GM19324 (cell line): ENCODE data around the gene IL17D.
A peak's percentile ranks its signal among the peaks of the same experiment; 100 is the strongest.

ENCODE experiments used
- ATAC-seq: cut with Tn5 transposase; IDR thresholded peaks from one replicate; pipeline ENCODE4 v1.9.1; 2021; ENCODE audit warnings: mild to moderate bottlenecking, moderate library complexity; ENCODE audit not compliant: unreplicated experiment, low FRiP score

IL17D gene

DNA sequence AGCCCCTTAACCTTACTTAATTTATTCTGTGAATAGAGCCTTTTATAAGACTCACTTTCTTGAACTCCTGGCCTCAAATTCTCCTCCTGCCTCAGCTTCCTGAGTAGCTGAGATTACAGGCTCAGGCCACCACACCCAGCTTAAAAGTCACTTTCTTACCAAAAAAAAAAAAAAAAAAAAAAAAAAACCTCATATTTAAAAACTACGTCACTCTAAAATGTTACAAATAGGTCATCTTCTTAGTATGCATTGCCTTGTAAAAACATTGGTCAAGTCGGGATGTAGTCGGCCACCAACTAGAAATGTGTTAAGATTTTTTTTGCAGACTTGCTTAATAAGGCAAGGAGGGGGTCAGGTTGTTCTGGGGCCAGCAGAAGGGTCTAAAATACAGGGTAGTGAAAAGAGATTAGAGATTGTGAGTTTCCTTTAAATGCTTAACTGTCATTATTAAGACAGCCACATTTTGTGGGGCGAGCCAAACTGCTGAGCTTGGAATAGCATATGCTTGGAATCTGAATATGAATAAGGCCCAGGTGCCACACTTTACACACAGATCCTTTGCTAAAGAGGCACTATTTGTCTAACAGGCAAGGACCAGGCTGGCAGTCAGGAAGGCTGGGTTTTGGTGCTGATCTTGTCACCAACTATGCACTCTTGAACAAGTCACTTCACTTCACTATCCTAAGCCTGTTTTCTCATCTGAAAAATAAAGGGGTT lies 16.5 kb upstream of the IL17D start:
- no peak for ATAC-seq

DNA sequence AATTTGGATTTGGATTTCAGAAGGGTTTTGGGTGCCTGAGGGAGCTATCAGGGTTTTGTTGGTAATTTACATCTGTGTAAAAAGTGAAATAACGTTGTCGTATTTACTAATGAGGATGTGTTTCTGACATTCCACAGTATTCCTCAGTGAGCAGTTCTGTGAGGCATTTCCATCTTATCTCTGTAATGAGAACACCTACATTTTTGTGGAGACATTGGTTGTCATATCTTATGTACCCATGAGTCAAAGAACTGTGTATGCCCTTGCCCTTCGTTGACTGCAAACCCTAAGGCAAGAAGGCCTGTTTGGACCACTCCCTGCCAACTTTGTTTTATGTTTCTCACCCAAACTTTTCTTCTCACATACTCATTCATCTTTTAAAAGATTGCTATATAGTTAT lies 14.2 kb upstream of the IL17D start:
- ATAC-seq = no peak

DNA sequence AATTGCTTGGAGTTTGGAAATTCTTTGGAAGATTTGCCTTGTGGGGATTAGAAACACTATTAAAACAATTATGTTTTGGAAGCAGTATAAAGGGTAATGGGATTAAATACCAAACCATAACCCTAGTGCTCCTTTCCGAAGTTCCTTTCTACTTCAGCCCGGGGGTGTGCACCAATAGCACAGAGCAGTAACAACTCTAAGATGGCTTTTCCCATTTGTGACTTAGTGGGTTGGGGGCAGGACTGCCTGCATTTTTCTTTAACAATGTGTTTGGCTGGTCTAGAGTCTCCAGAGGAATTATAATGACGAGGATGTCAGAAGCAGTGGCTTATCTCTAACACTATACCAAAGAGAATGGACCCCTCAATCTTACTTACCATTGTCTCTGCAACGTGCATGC lies 11.9 kb upstream of the IL17D start:
- ATAC-seq = no peak

DNA sequence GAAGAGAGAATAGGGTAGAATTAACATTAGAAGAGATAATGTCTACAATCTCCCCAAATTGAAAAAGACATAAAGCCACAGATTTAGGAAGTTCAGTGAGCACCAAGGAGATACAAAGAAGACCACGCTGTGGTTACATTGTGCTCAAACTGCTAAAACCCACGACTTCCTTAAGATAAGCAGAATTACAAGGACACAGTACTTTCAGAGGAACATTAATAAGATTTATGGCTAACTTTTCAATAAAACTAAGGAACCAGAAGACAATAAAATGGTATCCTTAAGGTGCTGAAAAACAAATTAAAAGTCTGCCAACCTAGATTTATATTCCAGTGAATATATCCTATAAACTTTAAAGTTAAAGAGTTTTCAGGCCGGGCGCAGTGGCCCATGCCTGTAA lies 7.4 kb upstream of the IL17D start:
- no peak for ATAC-seq

DNA sequence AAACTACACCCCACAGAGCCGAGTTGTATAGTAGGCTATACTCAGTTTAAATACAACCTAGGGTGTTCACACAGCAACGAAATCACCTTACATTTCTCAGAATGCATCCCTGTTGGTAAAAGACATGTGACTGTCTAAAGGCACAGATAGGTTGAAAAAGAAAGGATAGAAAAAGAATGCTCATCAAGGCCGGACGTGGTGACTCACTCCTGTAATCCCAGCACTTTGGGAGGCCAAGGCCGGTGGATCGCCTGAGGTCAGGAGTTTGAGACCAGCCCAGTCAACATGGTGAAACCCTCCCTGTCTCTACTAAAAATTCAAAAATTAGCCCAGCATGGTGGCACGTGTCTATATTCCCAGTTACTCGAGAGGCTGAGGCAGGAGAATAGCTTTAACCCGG lies 3.8 kb upstream of the IL17D start:
- no peak for ATAC-seq

DNA sequence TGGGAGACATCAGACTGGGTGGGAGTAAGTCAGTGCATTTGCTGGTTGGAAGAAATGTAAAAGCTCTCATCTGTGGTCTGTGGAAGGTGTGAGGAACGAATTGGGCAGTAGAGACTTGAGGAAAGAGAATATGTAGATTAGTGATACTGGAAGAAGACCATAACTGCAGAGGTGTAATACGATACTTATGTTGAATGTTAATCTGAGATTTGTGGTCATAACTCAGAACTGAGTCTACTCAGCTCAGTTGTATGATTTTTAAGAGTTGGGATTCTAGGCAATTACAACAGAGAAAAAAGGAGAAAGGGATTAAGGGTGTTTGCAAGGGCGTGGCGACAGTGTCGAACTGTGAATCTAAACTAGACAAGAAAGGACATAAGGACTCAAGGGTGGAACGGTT lies 3.2 kb upstream of the IL17D start:
- no peak for ATAC-seq

DNA sequence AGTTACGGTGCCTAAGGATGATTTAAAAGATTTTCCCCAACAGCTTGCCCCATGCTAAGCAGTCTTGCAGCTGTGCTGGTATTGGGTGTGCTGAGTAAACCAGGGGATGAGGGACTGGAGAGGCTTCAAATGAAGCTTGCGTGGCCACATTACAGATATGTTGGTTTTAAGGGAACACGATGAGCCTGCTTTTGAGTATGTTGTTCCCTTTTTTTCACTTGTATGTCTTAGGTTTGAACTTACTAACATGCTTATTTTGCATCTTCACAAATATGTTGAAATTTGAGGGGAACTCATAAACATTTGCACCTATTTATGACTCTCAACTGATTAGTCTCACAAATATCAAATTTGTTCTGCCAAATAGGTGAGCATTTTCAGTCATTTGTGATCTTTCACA lies 2.0 kb upstream of the IL17D start:
- no peak for ATAC-seq

DNA sequence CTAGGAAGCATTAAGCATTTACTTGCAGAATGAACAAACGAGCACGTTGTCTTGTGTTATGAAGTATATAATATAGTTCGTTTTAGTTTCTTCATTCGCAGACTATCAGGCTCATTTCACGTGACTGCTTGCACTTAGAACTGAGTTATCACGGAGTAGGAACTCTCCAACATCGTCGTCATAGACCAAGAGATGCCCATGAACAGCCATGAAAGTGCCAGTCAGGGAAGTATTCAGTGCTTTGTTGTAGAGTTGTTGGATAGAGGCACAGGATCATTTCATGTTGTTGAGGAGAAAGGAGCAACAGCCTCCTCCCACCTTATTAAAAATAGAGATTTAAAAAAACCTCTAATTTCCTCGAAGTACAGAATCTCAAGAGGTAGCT lies 977 bp upstream of the IL17D start:
- ATAC-seq = no peak

DNA sequence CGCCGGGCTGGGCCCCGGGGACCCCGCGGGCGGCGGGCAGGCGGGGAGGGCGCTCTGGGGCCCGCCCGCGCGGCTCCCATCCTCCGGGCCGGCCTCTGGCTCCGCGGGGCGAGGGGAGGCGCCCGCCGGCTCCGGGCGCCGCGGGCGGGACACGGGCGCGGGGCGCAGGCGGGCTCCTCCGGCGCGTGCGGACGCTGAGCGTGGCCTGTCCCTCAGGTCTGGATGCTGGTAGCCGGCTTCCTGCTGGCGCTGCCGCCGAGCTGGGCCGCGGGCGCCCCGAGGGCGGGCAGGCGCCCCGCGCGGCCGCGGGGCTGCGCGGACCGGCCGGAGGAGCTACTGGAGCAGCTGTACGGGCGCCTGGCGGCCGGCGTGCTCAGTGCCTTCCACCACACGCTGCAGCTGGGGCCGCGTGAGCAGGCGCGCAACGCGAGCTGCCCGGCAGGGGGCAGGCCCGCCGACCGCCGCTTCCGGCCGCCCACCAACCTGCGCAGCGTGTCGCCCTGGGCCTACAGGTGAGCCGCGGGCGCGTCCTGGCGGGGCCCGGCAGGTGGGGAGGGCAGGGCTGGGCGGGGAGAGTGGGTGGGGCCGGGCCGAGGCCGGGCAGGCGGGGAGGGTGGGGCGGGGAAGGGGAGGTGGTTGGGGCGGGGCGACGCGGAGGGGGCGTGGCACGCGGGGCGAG lies 420 bp downstream of the IL17D start:
- peak; percentile 88 for ATAC-seq

DNA sequence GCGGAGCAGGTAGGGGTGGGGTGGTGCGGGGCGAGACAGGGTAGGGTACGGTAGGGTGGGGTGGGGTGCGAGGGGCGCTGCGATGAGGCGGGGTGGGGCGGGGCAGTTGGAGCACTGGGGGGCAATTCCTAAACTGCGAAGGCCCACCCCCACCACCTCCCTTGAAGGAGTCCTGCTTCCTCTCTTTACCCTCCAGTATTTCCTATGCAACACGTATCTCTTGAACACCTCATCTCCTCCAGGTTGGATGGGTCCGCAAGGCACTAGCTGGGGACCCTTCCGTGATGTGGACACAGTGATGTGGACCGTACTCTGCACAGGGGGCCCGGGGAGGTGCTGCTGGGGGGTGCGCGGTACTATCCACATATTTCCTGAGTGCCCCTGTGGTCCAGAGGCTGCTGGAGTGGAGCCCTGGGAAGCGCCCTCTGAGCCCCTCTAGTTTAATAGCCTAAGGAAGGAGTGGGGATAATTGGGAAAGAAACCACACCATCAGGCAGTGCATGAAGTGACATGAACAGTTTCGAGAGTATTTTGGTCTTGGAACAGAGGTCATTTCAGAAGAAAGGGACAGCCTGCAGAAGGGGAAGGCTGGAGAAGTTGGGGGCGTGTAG lies 1.1 kb downstream of the IL17D start:
- no peak for ATAC-seq

DNA sequence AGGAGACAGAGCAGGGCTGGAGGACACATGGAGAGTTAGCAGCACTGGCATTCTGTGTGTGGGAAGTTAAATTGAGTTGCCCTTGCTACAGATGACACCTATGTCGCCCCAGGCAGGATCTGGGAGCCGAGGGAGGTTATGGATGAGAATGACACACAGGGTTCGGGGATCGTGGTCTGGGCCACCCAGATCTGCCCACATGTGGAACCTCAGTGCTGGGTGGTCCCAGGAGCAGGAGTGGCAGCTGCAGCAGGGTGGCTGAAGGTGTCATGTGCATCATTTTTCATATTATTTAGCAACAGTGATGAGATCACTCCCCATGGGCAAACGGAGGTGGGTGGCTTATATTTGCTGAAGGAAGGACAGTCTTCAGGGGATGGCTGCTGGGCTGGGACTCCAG lies 3.2 kb downstream of the IL17D start:
- no peak for ATAC-seq

DNA sequence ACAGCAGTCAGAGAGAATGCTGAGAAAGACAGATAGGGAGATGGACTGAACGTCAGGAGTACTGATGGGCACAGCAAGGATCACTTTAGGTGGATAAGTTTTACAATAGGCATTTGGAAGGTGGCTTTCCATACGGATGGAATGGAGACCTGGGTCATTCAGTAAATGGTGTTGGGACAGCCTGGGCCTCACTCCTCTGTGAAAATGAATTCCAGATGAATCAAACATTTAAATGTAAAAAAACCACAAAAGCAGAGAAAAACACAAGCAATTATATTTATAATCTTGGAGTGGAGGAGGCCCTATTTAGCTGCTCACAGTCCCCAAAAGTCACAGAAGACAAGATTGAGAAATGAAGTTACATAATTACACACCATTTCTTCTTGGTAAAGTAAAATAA lies 4.7 kb downstream of the IL17D start:
- ATAC-seq = no peak

DNA sequence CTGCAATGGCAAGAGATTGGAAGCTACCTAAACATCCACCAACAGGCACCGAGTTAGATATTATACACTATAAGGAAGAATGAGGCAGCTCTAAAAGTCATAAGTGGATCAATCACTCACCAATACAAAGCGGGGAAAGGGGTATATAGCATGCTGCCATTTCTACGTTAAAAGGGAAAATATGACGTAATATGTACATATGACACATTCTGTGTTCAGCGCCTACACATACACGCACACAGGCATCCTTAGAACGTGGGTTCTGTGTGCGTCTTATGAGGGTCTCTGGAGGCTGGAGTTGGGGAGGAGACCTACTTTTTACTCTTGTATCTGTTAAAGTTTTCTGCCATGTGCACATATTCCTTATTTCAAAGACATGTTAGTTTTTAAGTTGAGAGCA lies 5.9 kb downstream of the IL17D start:
- ATAC-seq = no peak

DNA sequence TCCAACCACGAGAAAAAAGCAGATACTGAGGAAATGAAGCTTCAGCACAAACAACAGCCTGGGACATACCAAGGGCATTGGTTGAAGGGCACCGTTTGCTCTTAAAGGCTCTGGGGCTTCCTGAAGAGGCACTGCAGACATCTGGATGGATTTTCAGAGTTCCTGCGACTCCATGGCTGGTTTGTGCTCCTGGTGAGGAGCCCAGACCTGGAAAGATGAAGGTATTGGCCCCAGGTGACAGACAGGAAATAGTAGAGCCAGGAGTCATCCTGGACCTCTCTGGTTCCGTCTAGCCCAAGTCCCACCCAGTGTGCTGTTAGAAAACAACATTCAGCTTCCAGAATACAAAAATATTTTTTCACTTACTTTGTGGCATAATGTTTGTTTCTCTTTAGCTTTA lies 6.3 kb downstream of the IL17D start:
- no peak for ATAC-seq

DNA sequence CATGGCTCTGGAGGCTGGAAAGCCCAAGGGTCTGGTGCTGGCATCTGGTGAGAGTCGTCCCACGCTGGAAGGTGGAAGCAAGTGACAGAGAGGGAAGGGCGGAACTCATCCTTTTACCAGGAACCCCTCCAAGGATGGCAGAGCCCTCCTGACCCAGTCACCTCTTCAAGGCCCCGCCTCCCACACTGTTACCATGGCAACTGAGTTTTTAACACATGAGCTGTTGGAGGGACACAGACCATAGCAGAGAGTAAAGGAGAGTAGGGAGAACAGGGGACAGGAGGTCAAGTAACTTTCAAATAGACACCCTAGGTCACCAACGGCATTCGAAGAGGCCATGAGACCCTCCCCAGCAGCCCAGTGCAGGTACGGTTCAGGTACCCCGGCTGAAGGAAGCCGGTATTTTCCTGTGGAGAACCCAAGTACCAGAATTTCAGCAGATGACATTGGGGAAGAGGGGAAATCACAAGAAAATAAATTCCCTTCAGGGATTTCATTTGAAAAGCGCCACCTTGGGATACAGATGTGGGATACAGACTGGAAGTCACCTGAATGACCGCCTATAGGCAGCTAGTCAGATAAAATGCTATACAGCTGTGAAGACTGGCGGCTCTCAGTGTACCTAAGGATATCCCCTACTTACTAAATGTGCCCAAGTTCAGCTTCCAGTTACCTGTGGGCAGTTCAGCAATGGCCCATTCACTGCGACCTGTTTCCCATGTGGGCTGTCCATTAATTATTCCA lies 8.0 kb downstream of the IL17D start:
- no peak for ATAC-seq

DNA sequence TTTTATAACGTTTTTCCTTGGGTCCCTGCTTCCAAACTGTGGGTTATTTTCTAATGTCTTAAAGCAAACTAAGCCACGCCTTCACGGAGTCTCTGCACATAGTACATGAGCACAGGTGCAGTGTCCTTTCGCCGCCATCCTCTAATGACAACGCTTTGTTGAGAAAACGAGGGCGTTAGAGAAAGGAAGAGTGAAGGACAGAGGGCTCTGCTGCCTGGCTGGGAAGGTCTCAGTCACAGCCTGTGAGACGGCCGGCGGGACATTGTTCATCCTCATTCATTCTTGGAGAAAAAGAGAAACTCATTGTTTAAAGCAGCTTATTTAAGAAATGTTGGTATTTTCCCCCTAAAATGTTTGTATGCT lies 9.5 kb downstream of the IL17D start:
- ATAC-seq = no peak

DNA sequence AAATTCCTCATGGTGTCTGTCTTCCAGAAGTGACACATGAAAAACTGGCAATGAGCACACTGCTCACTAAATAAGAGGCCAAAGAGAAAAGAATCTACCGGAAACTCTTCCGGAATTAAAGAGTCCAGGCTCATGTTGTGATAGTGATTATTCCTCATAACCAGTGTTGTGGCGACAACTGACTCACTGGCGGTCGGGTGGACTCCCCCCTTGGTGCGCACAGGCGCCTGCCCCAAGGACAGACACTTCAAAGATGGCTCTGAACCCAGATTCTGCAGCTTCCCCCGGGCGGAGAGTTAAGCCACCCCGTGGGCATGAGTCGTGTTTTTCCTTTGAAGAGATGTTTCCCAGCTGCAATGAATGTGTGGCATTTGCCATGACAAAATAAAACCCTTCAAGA lies 10.3 kb downstream of the IL17D start:
- ATAC-seq = no peak

DNA sequence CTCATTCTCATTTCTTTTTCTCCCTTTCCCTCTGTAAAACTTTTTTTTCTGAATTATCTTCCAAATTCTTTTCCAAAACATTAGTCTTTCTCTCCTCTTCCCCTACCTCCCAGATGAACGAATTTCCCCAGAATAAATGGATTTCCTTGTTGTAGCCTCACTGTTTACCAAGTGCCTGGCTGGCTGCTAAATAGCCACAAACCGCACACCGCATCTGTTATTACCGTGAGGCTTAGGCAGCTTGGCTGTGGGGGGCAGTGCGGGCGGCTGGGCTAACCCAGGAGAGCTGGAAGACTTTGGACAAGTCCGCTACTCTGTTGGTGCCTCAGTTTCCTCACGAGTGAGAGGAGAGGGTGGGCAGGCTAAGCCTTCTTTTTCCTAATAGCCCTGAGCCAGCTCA lies 10.7 kb downstream of the IL17D start:
- no peak for ATAC-seq

DNA sequence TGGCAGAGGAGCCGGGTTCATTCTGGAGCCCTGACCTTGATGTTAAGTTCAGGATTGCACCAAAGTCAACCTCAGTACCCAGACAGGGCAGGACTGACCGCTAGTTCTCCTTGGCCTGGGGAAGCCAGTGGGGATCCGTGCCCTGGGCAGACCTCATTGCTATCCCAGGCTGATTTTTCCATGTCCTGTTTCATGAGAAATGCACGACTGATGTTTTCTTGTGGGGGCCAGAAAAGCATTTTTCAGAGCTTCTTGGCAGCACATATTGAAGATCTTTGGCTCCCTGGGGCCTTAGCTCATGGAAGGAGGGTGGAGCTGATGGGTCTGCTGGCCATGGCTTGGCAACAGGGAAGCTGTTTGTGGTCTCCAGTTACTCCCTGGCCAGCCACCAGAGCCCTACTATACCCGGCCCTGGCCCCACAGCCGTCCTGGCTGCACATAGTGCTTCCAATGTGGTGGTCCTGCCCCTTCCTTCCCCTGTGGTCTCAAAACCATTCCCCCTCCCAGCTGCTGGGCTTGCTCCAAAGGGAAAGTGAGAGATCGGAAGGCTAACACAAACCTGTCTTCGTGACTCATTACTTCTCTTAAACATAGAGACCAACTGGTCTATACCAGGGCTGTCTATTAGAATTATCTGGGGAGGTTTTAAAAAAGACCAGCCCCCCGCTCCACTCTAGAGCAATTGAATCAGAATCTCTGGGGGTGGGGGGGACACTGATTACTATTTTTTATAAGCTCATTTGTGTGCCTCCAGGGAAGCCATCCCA lies 11.2 kb downstream of the IL17D start:
- ATAC-seq = no peak

DNA sequence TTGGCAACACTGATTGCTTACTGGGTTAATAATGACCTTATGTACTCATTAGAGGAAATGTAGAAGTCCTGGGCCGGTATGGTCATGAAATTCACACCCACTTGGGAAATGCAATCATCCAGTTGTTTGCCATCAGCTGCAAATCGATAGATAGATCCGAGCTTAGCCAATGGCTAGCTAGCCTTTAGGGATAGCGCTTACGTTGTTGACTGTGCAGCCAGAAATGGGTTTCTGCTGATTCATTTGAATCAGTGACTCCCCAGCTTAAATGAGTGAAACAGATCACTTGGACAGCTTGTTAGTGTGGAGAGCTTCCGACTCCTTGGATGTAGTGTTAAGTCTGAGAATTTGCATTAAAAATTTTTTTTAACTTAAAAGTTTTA lies 11.8 kb downstream of the IL17D start:
- no peak for ATAC-seq

DNA sequence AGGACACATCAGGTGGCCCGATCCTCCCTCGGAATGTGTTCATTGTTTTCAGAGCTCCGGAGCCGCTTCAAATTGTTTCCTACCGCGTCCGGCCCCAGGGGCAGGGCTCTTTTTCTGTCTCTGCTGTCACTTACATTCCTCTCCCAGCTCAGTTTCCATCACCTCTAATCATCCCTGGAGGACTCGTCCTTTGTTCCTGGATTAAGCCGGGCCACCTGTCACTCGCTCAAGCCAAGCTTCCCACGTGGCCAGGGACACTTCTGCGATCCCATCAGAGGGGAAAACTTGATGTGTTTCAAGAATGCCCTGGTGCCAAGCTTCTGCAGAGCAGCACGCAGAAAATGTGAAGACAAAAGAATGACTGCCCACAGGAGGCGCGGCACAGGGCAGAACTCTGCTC lies 13.5 kb downstream of the IL17D start:
- ATAC-seq = no peak
